ENCODE data around the gene TOM1. TPM values are rescaled to one million over a fixed set of nuclear protein-coding genes. Genes with fewer than 3 reads are reported as not detected.
"Not testable (repeated sequence)": the region's sequence is repeated elsewhere in the genome, so short reads cannot be mapped to it uniquely, and the experiment has no call there.

The TOM1 gene
- total RNA-seq, 1 donor from 2014 or later, result 16.8 TPM

GRCh38 chr22:35384527-35384926 is 84.8 kb downstream of the TOM1 start:
- Mint-ChIP-seq H3K27me3 (peaks cover 31% of the 10 kb centered on the region), H3K27ac (no peak overlapping the region), H3K4me1 (peaks cover 6% of the 10 kb centered on the region), H3K4me3 (no peak overlapping the region), H3K9me3 (no peaks in the 10 kb centered on the region), H3K36me3 (ENCODE audit: low read depth) (no peaks in the 10 kb centered on the region)
- intact Hi-C loops (cut with micrococcal nuclease), result no loop called here
- no peak for DNase-seq

GRCh38 chr22:35384975-35385588 is 85.4 kb downstream of the TOM1 start:
- Mint-ChIP-seq H3K27me3 (peaks cover 26% of the 10 kb centered on the region), H3K36me3 (ENCODE audit: low read depth) (no peaks in the 10 kb centered on the region), H3K4me1 (peaks cover 6% of the 10 kb centered on the region), H3K9me3 (no peaks in the 10 kb centered on the region), H3K27ac (no peak overlapping the region), H3K4me3 (no peak overlapping the region)
- intact Hi-C loops (cut with micrococcal nuclease), result no loop called here
- DNase-seq, result no peak

- intact Hi-C loops (cut with micrococcal nuclease), result no loop called here
- no peaks in the 10 kb centered on the region for H3K36me3 Mint-ChIP-seq (ENCODE audit: low read depth)
- H3K4me3 Mint-ChIP-seq, result no peak overlapping the region
- DNase-seq, result no peak
- no peak overlapping the region for H3K27ac Mint-ChIP-seq
- H3K27me3 Mint-ChIP-seq, result peaks cover 15% of the 10 kb centered on the region
- H3K4me1 Mint-ChIP-seq, result no peaks in the 10 kb centered on the region
- no peaks in the 10 kb centered on the region for H3K9me3 Mint-ChIP-seq
Measured at GRCh38 chr22:35386670-35387288, 87.1 kb downstream of the TOM1 start.

GRCh38 chr22:35390933-35391332 is 91.2 kb downstream of the TOM1 start:
- DNase-seq, result no peak
- Mint-ChIP-seq H3K27me3 (peaks cover 2% of the 10 kb centered on the region), H3K27ac (no peak overlapping the region), H3K9me3 (no peaks in the 10 kb centered on the region), H3K4me3 (no peak overlapping the region), H3K4me1 (no peaks in the 10 kb centered on the region), H3K36me3 (ENCODE audit: low read depth) (no peaks in the 10 kb centered on the region)
- intact Hi-C loops (cut with micrococcal nuclease), result no loop called here

GRCh38 chr22:35392357-35392756 is 92.7 kb downstream of the TOM1 start:
- DNase-seq, result no peak
- Mint-ChIP-seq H3K27ac (no peak overlapping the region), H3K4me3 (no peak overlapping the region), H3K27me3 (peaks cover 2% of the 10 kb centered on the region), H3K4me1 (no peaks in the 10 kb centered on the region), H3K9me3 (no peaks in the 10 kb centered on the region), H3K36me3 (ENCODE audit: low read depth) (no peaks in the 10 kb centered on the region)
- intact Hi-C loops (cut with micrococcal nuclease), result no loop called here

- Mint-ChIP-seq H3K36me3 (ENCODE audit: low read depth) (no peaks in the 10 kb centered on the region), H3K27me3 (peaks cover 2% of the 10 kb centered on the region), H3K4me3 (no peak overlapping the region), H3K4me1 (no peaks in the 10 kb centered on the region), H3K27ac (peak overlapping the region; percentile 41), H3K9me3 (no peaks in the 10 kb centered on the region)
- no peak for DNase-seq
- intact Hi-C loops (cut with micrococcal nuclease), result no loop called here
Measured at GRCh38 chr22:35393116-35394010, 93.7 kb downstream of the TOM1 start.

GRCh38 chr22:35394011-35394312 is 94.3 kb downstream of the TOM1 start:
- H3K27me3 Mint-ChIP-seq, result no peaks in the 10 kb centered on the region
- intact Hi-C loops (cut with micrococcal nuclease), result no loop called here
- H3K4me3 Mint-ChIP-seq, result no peak overlapping the region
- H3K4me1 Mint-ChIP-seq, result peaks cover 3% of the 10 kb centered on the region
- no peaks in the 10 kb centered on the region for H3K36me3 Mint-ChIP-seq (ENCODE audit: low read depth)
- H3K27ac Mint-ChIP-seq, result no peak overlapping the region
- DNase-seq, result no peak
- no peaks in the 10 kb centered on the region for H3K9me3 Mint-ChIP-seq

GRCh38 chr22:35394810-35395563 is 95.3 kb downstream of the TOM1 start:
- Mint-ChIP-seq H3K4me3 (no peak overlapping the region), H3K27ac (no peak overlapping the region)

GRCh38 chr22:35396622-35397021 is 96.9 kb downstream of the TOM1 start:
- intact Hi-C loops (cut with micrococcal nuclease), result not testable (repeated sequence)

More at GRCh38 chr22:35394810-35395563, 95.3 kb downstream of the TOM1 start:
- peaks cover 6% of the 10 kb centered on the region for H3K36me3 Mint-ChIP-seq (ENCODE audit: low read depth)
- intact Hi-C loops (cut with micrococcal nuclease), result no loop called here
- H3K27me3 Mint-ChIP-seq, result no peaks in the 10 kb centered on the region
- H3K4me1 Mint-ChIP-seq, result peaks cover 10% of the 10 kb centered on the region
- no peaks in the 10 kb centered on the region for H3K9me3 Mint-ChIP-seq
- no peak for DNase-seq

GRCh38 chr22:35397095-35397904 is 97.6 kb downstream of the TOM1 start:
- no peak overlapping the region for H3K4me3 Mint-ChIP-seq
- H3K9me3 Mint-ChIP-seq, result no peaks in the 10 kb centered on the region
- H3K27ac Mint-ChIP-seq, result no peak overlapping the region
- no peaks in the 10 kb centered on the region for H3K27me3 Mint-ChIP-seq
- peaks cover 20% of the 10 kb centered on the region for H3K4me1 Mint-ChIP-seq
- peaks cover 22% of the 10 kb centered on the region for H3K36me3 Mint-ChIP-seq (ENCODE audit: low read depth)
- no peak for DNase-seq
- intact Hi-C loops (cut with micrococcal nuclease), result no loop called here

More at GRCh38 chr22:35396622-35397021, 96.9 kb downstream of the TOM1 start:
- not testable (repeated sequence) for H3K9me3 Mint-ChIP-seq, H3K27ac Mint-ChIP-seq, DNase-seq, H3K27me3 Mint-ChIP-seq, H3K4me3 Mint-ChIP-seq
- peaks cover 18% of the 10 kb centered on the region for H3K4me1 Mint-ChIP-seq
- H3K36me3 Mint-ChIP-seq (ENCODE audit: low read depth), result peaks cover 18% of the 10 kb centered on the region

Other genes starting within 250 kb of the TOM1 start
- not detected in 2 replicates for gene ISX, start 233.7 kb upstream of the TOM1 start, total RNA-seq
- gene HMGXB4, start 42.4 kb upstream of the TOM1 start, total RNA-seq, result 46.9 and 47.7 TPM in 2 replicates
- 0.57 and 0.72 TPM in 2 replicates for gene HMOX1, start 81.2 kb downstream of the TOM1 start, total RNA-seq
- 334 and 343 TPM in 2 replicates for gene MCM5, start 100.2 kb downstream of the TOM1 start, total RNA-seq
- gene RASD2, start 240.9 kb downstream of the TOM1 start, total RNA-seq, result 0.09 TPM in 1 of 2 replicates, not detected in the other